Aorta (tissue), 5 donors: ENCODE data around the gene EFHC1. TPM values are rescaled to one million over a fixed set of nuclear protein-coding genes. Genes with fewer than 3 reads are reported as not detected.

ENCODE experiments used
- ATAC-seq: fragments of 200-7000 bp; cut with Tn5 transposase; one replicate; pipeline ENCODE4 v1.9.1; 2022; ENCODE audit warnings: moderate library complexity; ENCODE audit not compliant: low FRiP score
- DNase-seq, 2 donors: peaks; one replicate each; pipeline ENCODE4 v3.0.0-alpha.2; 2020
- H3K27ac ChIP-seq, 2 donors: one replicate each; pipeline ENCODE4 v1.5.1; 2013; ENCODE audit warnings: low read length in 2 of 2, mild to moderate bottlenecking in 2 of 2, moderate library complexity in 2 of 2, control low read depth in 1 of 2, inconsistent platforms in 1 of 2, low read depth in 1 of 2
- H3K27me3 ChIP-seq, 2 donors: one replicate each; pipeline ENCODE4 v1.6.1; 2013; ENCODE audit warnings: control low read depth in 1 of 2, low read length in 1 of 2, mild to moderate bottlenecking in 1 of 2, moderate library complexity in 1 of 2; ENCODE audit not compliant: insufficient read depth in 2 of 2, control insufficient read depth in 1 of 2
- H3K36me3 ChIP-seq, 2 donors: one replicate each; pipeline ENCODE4 v1.6.1; 2013; ENCODE audit warnings: control low read depth in 1 of 2, low read length in 1 of 2, mild to moderate bottlenecking in 1 of 2; ENCODE audit not compliant: insufficient read depth in 2 of 2, control insufficient read depth in 1 of 2
- H3K4me1 ChIP-seq, 2 donors: one replicate each; pipeline ENCODE4 v1.6.1; 2013; ENCODE audit warnings: low read length in 2 of 2, control low read depth in 1 of 2, mild to moderate bottlenecking in 1 of 2, moderate library complexity in 1 of 2; ENCODE audit not compliant: insufficient read depth in 2 of 2, control insufficient read depth in 1 of 2
- H3K4me3 ChIP-seq, 2 donors: one replicate each; pipeline ENCODE4 v1.5.1; 2013; ENCODE audit warnings: low read length in 2 of 2, control low read depth in 1 of 2, mild to moderate bottlenecking in 1 of 2
- H3K9me3 ChIP-seq: one replicate; pipeline ENCODE4 v1.6.1; 2013; ENCODE audit warnings: mild to moderate bottlenecking, low read length; ENCODE audit not compliant: control insufficient read depth
- WGBS, 2 donors: extraction: QIAGEN DNeasy Blood & Tissue Kit; methylation state at CpG; one replicate each; pipeline ENCODE4 v1.1.7; 2013; 5-methylcytosine and 5-hydroxymethylcytosine counted together
- intact Hi-C, 2 donors: fragments of 100-400 bp; cut with DNase I; formaldehyde crosslinking; loops; one replicate each; pipeline versions ENCODE4 v1.14.2 to v1.15.0; 2022
- polyA plus RNA-seq, 2 donors: library from polyadenylated mRNA; stranded (reverse); fragments of 200-250 nt; gene quantifications; one replicate each; pipeline ENCODE4 v1.2.3, GENCODE V29; 2013
- total RNA-seq, 2 donors: library from RNA; stranded (reverse); fragmentation: NEBNext Ultra II Directional; extraction: Animal tissue kit (Norgen Biotek cat#: 25700); gene quantifications; one replicate each; pipeline ENCODE4 v1.2.1, GENCODE V29; 2021
- donor health status: healthy with polysubstance abuse.
- donor health status: Bipolar disorder and iron deficiency.
- donor health status: DM: no; HTN: no; CAD: no.
- donor health status: DM: no; HTN: no; CAD: no.
- donor health status: DM: yes; HTN: yes; CAD: no.

EFHC1 gene
- total and polyA plus RNA-seq, 4 donors: 3.0 to 51.5 (median 21.1) TPM

DNA sequence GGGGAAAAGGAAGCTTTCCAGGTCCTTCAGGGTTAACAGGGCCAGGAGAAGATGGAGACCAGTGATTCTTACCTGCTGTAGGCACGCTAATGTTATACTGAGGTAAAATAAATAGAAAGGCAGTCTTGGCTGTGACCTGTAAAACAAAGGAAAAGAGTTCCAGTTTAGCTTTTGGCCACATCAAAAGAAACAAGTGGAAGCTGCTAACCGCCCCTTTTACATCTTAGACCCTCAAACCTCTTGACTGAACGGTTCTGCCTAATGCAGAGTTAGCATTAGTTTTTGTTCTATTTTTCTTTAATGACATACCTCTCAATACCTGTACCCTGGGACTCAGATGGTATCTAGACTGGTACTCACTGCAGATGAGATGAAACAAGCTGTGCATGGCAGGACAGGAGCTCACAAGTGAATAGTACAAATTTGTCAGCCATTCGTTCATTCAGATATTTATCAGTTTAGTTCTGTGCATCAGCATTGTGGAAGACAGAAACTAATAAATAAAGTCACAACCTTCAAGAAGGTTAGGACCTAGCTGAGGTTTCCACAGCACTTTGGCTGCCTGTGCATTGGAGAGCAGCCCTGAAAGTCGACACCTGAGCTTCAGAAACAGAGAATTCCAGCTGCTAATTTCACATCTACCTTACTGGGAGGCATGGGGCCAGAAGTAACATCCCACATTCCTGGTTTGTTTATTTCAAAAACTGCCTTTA is 115.7 kb downstream of the EFHC1 start:
- intact Hi-C loops: no loop called here

GRCh38 chr6:52536424-52536916 is 116.3 kb downstream of the EFHC1 start:
- no peak for DNase-seq
- no peak overlapping the region for H3K27ac ChIP-seq
- no peak overlapping the region for H3K4me3 ChIP-seq
- H3K27me3 ChIP-seq: no peaks in the 10 kb centered on the region
- 83 to 85% methylated on average over 6 of the region's 6 CpGs for WGBS, 2 donors
- H3K4me1 ChIP-seq: peaks cover 2 to 21% of the 10 kb centered on the region in 2 donors
- no peak for ATAC-seq
- intact Hi-C loops: no loop called here
- H3K36me3 ChIP-seq: peaks cover 0 to 3% of the 10 kb centered on the region in 2 donors
- H3K9me3 ChIP-seq: no peaks in the 10 kb centered on the region

More for the DNA sequence above, 115.7 kb downstream of the EFHC1 start:
- Histone ChIP-seq H3K36me3 (peaks cover 0 to 3% of the 10 kb centered on the region in 2 donors), H3K4me3 (no peak overlapping the region), H3K4me1 (peaks cover 2 to 15% of the 10 kb centered on the region in 2 donors), H3K27me3 (no peaks in the 10 kb centered on the region), H3K27ac (no peak overlapping the region), H3K9me3 (no peaks in the 10 kb centered on the region)
- 60 to 61% methylated on average over 5 of the region's 5 CpGs for WGBS, 2 donors
- ATAC-seq (no peak), DNase-seq (no peak)

DNA sequence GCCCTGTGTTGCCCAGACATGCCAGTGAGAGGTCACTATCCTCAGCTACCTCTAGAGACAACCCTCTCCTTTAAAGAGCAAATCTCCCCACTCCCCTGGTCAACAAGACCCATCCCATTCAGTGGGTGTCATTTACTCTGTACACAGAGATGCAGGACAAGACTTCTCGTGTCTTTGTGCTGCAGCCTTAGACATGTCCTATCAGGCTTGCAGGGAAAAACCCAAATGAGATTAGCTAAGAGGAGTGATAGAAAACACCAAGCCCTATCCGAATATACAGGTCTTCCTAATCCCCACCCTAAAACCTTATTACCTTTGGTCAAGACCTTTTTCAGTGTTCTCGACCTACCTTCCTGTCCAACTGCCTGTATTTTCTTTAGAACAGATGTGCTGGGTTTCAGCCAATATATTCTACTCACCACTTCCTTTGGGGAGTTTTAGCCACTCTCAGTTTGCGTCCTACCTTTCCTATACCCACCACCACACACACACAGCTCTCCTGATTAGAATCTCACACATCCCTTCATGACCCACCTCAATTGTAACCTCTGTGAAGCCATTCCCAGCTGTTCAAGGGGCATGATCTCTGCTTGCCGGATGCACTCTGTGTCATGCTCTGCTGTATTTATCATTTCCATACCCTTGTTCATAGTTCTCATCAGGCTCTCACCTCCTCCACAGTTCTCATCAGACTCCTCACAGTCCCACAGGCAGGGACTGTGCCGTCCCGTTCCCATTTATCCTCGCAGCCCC is 117.0 kb downstream of the EFHC1 start:
- intact Hi-C loops: no loop called here
- ATAC-seq (no peak), DNase-seq (no peak)
- WGBS, 2 donors: 74 to 80% methylated on average over 8 of the region's 8 CpGs
- no peak overlapping the region for H3K27ac ChIP-seq
- H3K27me3 ChIP-seq: no peaks in the 10 kb centered on the region
- no peaks in the 10 kb centered on the region for H3K9me3 ChIP-seq
- H3K36me3 ChIP-seq: peaks cover 0 to 3% of the 10 kb centered on the region in 2 donors
- H3K4me3 ChIP-seq: no peak overlapping the region
- peaks cover 2 to 26% of the 10 kb centered on the region in 2 donors for H3K4me1 ChIP-seq

- Histone ChIP-seq H3K36me3 (peaks cover 0 to 3% of the 10 kb centered on the region in 2 donors), H3K4me3 (no peak overlapping the region), H3K4me1 (peaks cover 2 to 29% of the 10 kb centered on the region in 2 donors), H3K27ac (peak overlapping the region in 1 of 2 donors; percentile 11), H3K27me3 (no peaks in the 10 kb centered on the region), H3K9me3 (no peaks in the 10 kb centered on the region)
- 65 to 67% methylated on average over 5 of the region's 5 CpGs for WGBS, 2 donors
- ATAC-seq: no peak
- intact Hi-C loops: no loop called here
- DNase-seq: no peak
Observed at GRCh38 chr6:52538252-52538900, 118.2 kb downstream of the EFHC1 start.

GRCh38 chr6:52538901-52539354 is 118.8 kb downstream of the EFHC1 start:
- 89 to 90% methylated on average over 5 of the region's 5 CpGs for WGBS, 2 donors
- peak overlapping the region in 1 of 2 donors; percentile 20 for H3K27ac ChIP-seq
- peaks cover 0 to 3% of the 10 kb centered on the region in 2 donors for H3K36me3 ChIP-seq
- no peak for ATAC-seq
- H3K4me1 ChIP-seq: peaks cover 2 to 32% of the 10 kb centered on the region in 2 donors
- no peak for DNase-seq
- no peak overlapping the region for H3K4me3 ChIP-seq
- H3K9me3 ChIP-seq: no peaks in the 10 kb centered on the region
- H3K27me3 ChIP-seq: no peaks in the 10 kb centered on the region
- intact Hi-C loops: no loop called here

- H3K27me3 ChIP-seq: no peaks in the 10 kb centered on the region
- ATAC-seq (no peak), DNase-seq (no peak)
- H3K4me3 ChIP-seq: no peak overlapping the region
- peaks cover 2 to 37% of the 10 kb centered on the region in 2 donors for H3K4me1 ChIP-seq
- H3K27ac ChIP-seq: peak overlapping the region; percentile 49 to 70
- intact Hi-C loops: no loop called here
- H3K36me3 ChIP-seq: peaks cover 0 to 3% of the 10 kb centered on the region in 2 donors
- WGBS, 2 donors: 31 to 36% methylated on average over 6 of the region's 6 CpGs
- no peaks in the 10 kb centered on the region for H3K9me3 ChIP-seq
Observed at GRCh38 chr6:52539607-52540006, 119.5 kb downstream of the EFHC1 start.

- intact Hi-C loops: no loop called here
- no peak for DNase-seq
- Histone ChIP-seq H3K9me3 (no peaks in the 10 kb centered on the region), H3K27me3 (no peaks in the 10 kb centered on the region), H3K4me3 (no peak overlapping the region), H3K4me1 (peaks cover 4 to 37% of the 10 kb centered on the region in 2 donors), H3K36me3 (no peaks in the 10 kb centered on the region), H3K27ac (peak overlapping the region in 1 of 2 donors; percentile 56)
- no peak for ATAC-seq
- WGBS, 2 donors: 67% methylated on average over 3 of the region's 3 CpGs
Observed at GRCh38 chr6:52540286-52540902, 120.3 kb downstream of the EFHC1 start.

GRCh38 chr6:52541135-52541534 is 121.0 kb downstream of the EFHC1 start:
- H3K27ac ChIP-seq: peak overlapping the region; percentile 24 to 39
- ATAC-seq: no peak
- intact Hi-C loops: no loop called here

More at GRCh38 chr6:52541135-52541534, 121.0 kb downstream of the EFHC1 start:
- 61 to 62% methylated on average over 6 of the region's 6 CpGs for WGBS, 2 donors
- Histone ChIP-seq H3K9me3 (no peaks in the 10 kb centered on the region), H3K4me3 (no peak overlapping the region), H3K36me3 (no peaks in the 10 kb centered on the region), H3K27me3 (no peaks in the 10 kb centered on the region), H3K4me1 (peaks cover 6 to 37% of the 10 kb centered on the region in 2 donors)
- DNase-seq: no peak
